GM12878 (cell line): Measurements from ENCODE around the gene RASAL2. TPM values are rescaled to one million over a fixed set of nuclear protein-coding genes. Genes with fewer than 3 reads are reported as not detected.

Source experiments
- ATAC-seq: fragments of 200-7000 bp; cut with Tn5 transposase; 3 replicates; pipeline ENCODE4 v1.9.1; 2020; ENCODE audit warnings: mild to moderate bottlenecking, moderate library complexity
- BruUV-seq: library from RNA; stranded (reverse); fragments of 400-500 nt; replicated peaks from 2 replicates; lab custom pipeline; 2021; lab: Mats Ljungman, UMichigan
- CTCF ChIA-PET: fragments of 300-600 bp; sonication (Branson Sonifier 250); formaldehyde crosslinking; extraction: SDS; loops from one replicate; lab custom pipeline; 2021; ENCODE audit warnings: inconsistent platforms; lab: Yijun Ruan, JAX
- POLR2A ChIA-PET: fragments of 350-600 bp; formaldehyde crosslinking; extraction: SDS; loops from one replicate; lab custom pipeline; 2021; ENCODE audit warnings: inconsistent platforms; lab: Charles Lee
- RAD21 ChIA-PET: fragments of 300-600 bp; sonication (Branson Sonifier 250); formaldehyde crosslinking; loops from one replicate; lab custom pipeline; 2023; ENCODE audit warnings: antibody characterized with exemption; ENCODE audit not compliant: unreplicated experiment; lab: Charles Lee
- SMC1A ChIA-PET: fragments of 300-600 bp; sonication (Branson Sonifier 250); formaldehyde crosslinking; loops from one replicate; lab custom pipeline; 2023; ENCODE audit not compliant: unreplicated experiment, uncharacterized antibody; lab: Charles Lee
- DNase-seq: peaks from one replicate; pipeline ENCODE4 v3.0.0-alpha.2; 2011; ENCODE audit warnings: low read depth, low spot score
- FAIRE-seq: peaks from 3 replicates; lab custom pipeline; 2011; peaks lifted over from hg19 to GRCh38; lab: Jason Lieb, UNC
- H2AFZ ChIP-seq: 2 replicates; pipeline ENCODE4 v1.6.0; 2011; ENCODE audit warnings: low read depth, low read length, control low read depth; ENCODE audit not compliant: control insufficient read depth
- H3K27ac ChIP-seq: 2 replicates; pipeline ENCODE4 v1.5.1; 2011; ENCODE audit warnings: control low read depth; ENCODE audit not compliant: control insufficient read depth, insufficient read depth
- H3K27me3 ChIP-seq, 2 experiments: replicated peaks in 1 of 2; 2 replicates each; pipeline versions ENCODE4 v1.6.0 to v1.6.1; 2011; ENCODE audit warnings: low read length in 1 of 2; ENCODE audit not compliant: control insufficient read depth in 2 of 2, insufficient read depth in 2 of 2
- H3K36me3 ChIP-seq, 2 experiments: 2 replicates each; pipeline ENCODE4 v1.5.1; 2011; ENCODE audit warnings: low read length in 1 of 2; ENCODE audit not compliant: control insufficient read depth in 2 of 2, insufficient read depth in 2 of 2
- H3K4me1 ChIP-seq: 2 replicates; pipeline ENCODE4 v1.6.1; 2011; ENCODE audit warnings: mild to moderate bottlenecking, low read length, moderate library complexity, mixed read lengths; ENCODE audit not compliant: control insufficient read depth, insufficient read depth
- H3K4me2 ChIP-seq: 2 replicates; pipeline ENCODE4 v1.6.0; 2011; ENCODE audit warnings: control low read depth; ENCODE audit not compliant: control insufficient read depth, insufficient read depth
- H3K4me3 ChIP-seq: fragments of 200-600 bp; sonication (generic); 2 replicates; pipeline ENCODE4 v1.5.1; 2016
- H3K79me2 ChIP-seq: 2 replicates; pipeline ENCODE4 v1.6.0; 2011; ENCODE audit warnings: low read length; ENCODE audit not compliant: control insufficient read depth, insufficient read depth
- H3K9ac ChIP-seq: 2 replicates; pipeline ENCODE4 v1.8.0; 2011; ENCODE audit warnings: low read length, control low read depth, mixed read lengths; ENCODE audit not compliant: control insufficient read depth, insufficient read depth
- H3K9me3 ChIP-seq: replicated peaks from 3 replicates; pipeline ENCODE4 v1.5.1; 2011; ENCODE audit warnings: mild to moderate bottlenecking, low read length; ENCODE audit not compliant: control insufficient read depth, insufficient read depth
- H4K20me1 ChIP-seq: 2 replicates; pipeline ENCODE4 v1.6.0; 2011; ENCODE audit not compliant: control insufficient read depth, insufficient read depth
- NBN ChIP-seq: fragments of 450-650 bp; IDR thresholded peaks from 2 replicates; pipeline ENCODE4 v1.6.1; 2016
- TBL1XR1 ChIP-seq: IDR thresholded peaks from 2 replicates; pipeline ENCODE4 v1.6.1; 2012; ENCODE audit warnings: low read depth, low read length, improper control_type of control experiment
- TCF12 ChIP-seq: IDR thresholded peaks from 2 replicates; pipeline ENCODE4 v1.6.1; 2011; ENCODE audit warnings: low read depth, mild to moderate bottlenecking, low read length
- YY1 ChIP-seq: IDR thresholded peaks from 2 replicates; pipeline ENCODE4 v1.6.1; 2011; ENCODE audit warnings: low read depth, mild to moderate bottlenecking, low read length
- in situ Hi-C: fragments of 300-500 bp; cut with MboI; formaldehyde crosslinking; loops from 9 replicates; pipeline ENCODE4 v1.14.3; 2018; ENCODE audit warnings: mixed read lengths
- intact Hi-C: fragments of 100-400 bp; cut with micrococcal nuclease; formaldehyde crosslinking; loops from one replicate; pipeline ENCODE4 v1.14.2; 2022; ENCODE audit not compliant: unreplicated experiment
- polyA plus RNA-seq, 11 experiments: library from polyadenylated mRNA; depleted of rRNA in 4 of 11; unstranded in 6 of 11; stranded (reverse) in 5 of 11; fragments of >200 nt; fragmentation: Nextera tagmentation in 4 of 11; fragmentation: Illumina TruSeq in 1 of 11; extraction: Ambion mirVana in 4 of 11; extraction: Trizol in 1 of 11; gene quantifications; 1 replicate in 1 of 11; 2 replicates in 10 of 11; pipeline versions ENCODE4 v1.2.1 to v1.2.3, GENCODE V29; 2011 to 2016; ENCODE audit warnings: inconsistent platforms in 2 of 11, missing spikeins in 2 of 11, low read depth in 1 of 11
- total RNA-seq, 4 experiments: library from RNA; depleted of rRNA in 3 of 4; stranded (reverse); fragments of >200 nt in 3 of 4; fragmentation: Illumina TruSeq in 1 of 4; extraction: Trizol in 1 of 4; gene quantifications; 2 replicates each; pipeline versions ENCODE4 v1.2.1 to v1.2.3, GENCODE V29; 2013 to 2021
- TF ChIP-seq, protein P1 (sequence below): fragments of 450-650 bp; formaldehyde crosslinking; IDR thresholded peaks from 2 replicates; pipeline ENCODE4 v1.4.0; 2022; ENCODE audit warnings: mild to moderate bottlenecking, moderate library complexity
- TF ChIP-seq, protein P2 (sequence below): IDR thresholded peaks from 2 replicates; pipeline ENCODE4 v1.6.1; 2012; ENCODE audit warnings: low read depth, low read length, improper control_type of control experiment
- TF ChIP-seq, protein P3 (sequence below): fragments of 450-650 bp; IDR thresholded peaks from 2 replicates; pipeline ENCODE4 v1.6.1; 2016; ENCODE audit warnings: mild to moderate bottlenecking

Gene RASAL2
- total and polyA plus RNA-seq, 10 of the 15 experiments (the other 5 are each of a cell fraction or from before 2014, with no cell fraction given): 0.02 to 6.9 (median 0.17) TPM; not detected in 1

DNA sequence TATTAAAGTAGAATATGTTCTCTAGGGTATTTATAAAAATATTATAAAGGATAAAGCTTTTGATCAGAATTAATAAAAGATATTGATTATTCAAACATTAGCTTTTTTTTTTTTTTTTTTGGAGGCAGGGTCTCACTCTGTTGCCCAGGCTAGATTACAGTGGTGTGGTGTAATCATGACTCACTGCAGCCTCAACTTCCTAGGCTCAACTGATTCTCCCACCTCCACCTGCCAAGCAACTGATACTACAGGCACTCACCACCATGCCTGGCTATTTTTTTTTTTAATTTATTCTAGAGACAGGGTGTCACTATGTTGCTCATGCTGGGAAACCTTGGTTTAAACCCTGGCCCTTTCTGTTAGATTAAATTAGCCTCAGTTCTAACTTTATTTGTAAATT lies 214.5 kb downstream of the RASAL2 start:
- CTCF ChIA-PET: interaction anchor here (0.6 to 8.1 kb wide), 6 partner anchors 9 to 664 kb away, joined by 3 to 187 read pairs (median 4); no protein-coding TSS in a partner anchor
- no peaks in the 10 kb centered on the region for H3K4me1 ChIP-seq
- H3K9ac ChIP-seq: no peak overlapping the region
- FAIRE-seq (no peak), DNase-seq (no peak), ATAC-seq (no peak)
- H2AFZ ChIP-seq: no peak overlapping the region
- intact Hi-C loops (no loop called here), in situ Hi-C loops (no loop called here)
- H3K4me2 ChIP-seq: no peak overlapping the region
- POLR2A ChIA-PET: interaction anchor here (0.6 to 0.7 kb wide), 2 partner anchors 113 to 164 kb away, joined by 3 read pairs; no protein-coding TSS in a partner anchor
- H3K27me3 ChIP-seq: no peaks in the 10 kb centered on the region
- no peak overlapping the region for H3K27ac ChIP-seq
- SMC1A ChIA-PET: interaction anchor here (1.0 to 1.5 kb wide), 2 partner anchors 53 to 442 kb away, joined by 3 to 4 read pairs; no protein-coding TSS in a partner anchor
- no peak for TF ChIP-seq TCF12
- no peak for TF ChIP-seq TBL1XR1
- TF ChIP-seq, protein P1, sequence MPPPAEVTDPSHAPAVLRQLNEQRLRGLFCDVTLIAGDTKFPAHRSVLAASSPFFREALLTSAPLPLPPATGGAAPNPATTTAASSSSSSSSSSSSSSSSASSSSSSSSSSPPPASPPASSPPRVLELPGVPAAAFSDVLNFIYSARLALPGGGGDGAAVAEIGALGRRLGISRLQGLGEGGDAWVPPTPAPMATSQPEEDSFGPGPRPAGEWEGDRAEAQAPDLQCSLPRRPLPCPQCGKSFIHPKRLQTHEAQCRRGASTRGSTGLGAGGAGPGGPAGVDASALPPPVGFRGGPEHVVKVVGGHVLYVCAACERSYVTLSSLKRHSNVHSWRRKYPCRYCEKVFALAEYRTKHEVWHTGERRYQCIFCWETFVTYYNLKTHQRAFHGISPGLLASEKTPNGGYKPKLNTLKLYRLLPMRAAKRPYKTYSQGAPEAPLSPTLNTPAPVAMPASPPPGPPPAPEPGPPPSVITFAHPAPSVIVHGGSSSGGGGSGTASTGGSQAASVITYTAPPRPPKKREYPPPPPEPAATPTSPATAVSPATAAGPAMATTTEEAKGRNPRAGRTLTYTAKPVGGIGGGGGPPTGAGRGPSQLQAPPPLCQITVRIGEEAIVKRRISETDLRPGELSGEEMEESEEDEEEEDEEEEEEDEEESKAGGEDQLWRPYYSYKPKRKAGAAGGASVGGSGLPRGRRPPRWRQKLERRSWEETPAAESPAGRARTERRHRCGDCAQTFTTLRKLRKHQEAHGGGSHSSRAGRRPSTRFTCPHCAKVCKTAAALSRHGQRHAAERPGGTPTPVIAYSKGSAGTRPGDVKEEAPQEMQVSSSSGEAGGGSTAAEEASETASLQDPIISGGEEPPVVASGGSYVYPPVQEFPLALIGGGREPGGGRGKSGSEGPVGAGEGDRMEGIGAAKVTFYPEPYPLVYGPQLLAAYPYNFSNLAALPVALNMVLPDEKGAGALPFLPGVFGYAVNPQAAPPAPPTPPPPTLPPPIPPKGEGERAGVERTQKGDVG (CRISPR knock-in tag): no peak
- TF ChIP-seq YY1: no peak
- TF ChIP-seq, protein P2, sequence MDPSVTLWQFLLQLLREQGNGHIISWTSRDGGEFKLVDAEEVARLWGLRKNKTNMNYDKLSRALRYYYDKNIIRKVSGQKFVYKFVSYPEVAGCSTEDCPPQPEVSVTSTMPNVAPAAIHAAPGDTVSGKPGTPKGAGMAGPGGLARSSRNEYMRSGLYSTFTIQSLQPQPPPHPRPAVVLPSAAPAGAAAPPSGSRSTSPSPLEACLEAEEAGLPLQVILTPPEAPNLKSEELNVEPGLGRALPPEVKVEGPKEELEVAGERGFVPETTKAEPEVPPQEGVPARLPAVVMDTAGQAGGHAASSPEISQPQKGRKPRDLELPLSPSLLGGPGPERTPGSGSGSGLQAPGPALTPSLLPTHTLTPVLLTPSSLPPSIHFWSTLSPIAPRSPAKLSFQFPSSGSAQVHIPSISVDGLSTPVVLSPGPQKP: no peak
- no peak for TF ChIP-seq NBN
- TF ChIP-seq, protein P3, sequence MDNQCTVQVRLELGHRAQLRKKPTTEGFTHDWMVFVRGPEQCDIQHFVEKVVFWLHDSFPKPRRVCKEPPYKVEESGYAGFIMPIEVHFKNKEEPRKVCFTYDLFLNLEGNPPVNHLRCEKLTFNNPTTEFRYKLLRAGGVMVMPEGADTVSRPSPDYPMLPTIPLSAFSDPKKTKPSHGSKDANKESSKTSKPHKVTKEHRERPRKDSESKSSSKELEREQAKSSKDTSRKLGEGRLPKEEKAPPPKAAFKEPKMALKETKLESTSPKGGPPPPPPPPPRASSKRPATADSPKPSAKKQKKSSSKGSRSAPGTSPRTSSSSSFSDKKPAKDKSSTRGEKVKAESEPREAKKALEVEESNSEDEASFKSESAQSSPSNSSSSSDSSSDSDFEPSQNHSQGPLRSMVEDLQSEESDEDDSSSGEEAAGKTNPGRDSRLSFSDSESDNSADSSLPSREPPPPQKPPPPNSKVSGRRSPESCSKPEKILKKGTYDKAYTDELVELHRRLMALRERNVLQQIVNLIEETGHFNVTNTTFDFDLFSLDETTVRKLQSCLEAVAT: no peak
- H3K79me2 ChIP-seq: no peaks in the 10 kb centered on the region
- no peaks in the 10 kb centered on the region for H3K9me3 ChIP-seq
- BruUV-seq: no TSS peak
- RAD21 ChIA-PET: interaction anchor here (0.6 to 1.7 kb wide), 2 partner anchors 9 to 81 kb away, joined by 3 to 4 read pairs; no protein-coding TSS in a partner anchor
- H3K4me3 ChIP-seq: no peak overlapping the region
- H3K36me3 ChIP-seq: no peaks in the 10 kb centered on the region
- H4K20me1 ChIP-seq: no peaks in the 10 kb centered on the region
